ENCODE results near the gene TACO1. TPM values are rescaled to one million over a fixed set of nuclear protein-coding genes. Genes with fewer than 3 reads are reported as not detected.

TACO1 gene
- polyA plus RNA-seq, 1 donor (not counting 4 experiments of a cell fraction or from before 2014, with no cell fraction given), result 23.5 TPM

GRCh38 chr17:63652106-63652505 lies 51.4 kb downstream of the TACO1 start:
- dilution Hi-C loops (cut with MboI; ENCODE audit: extremely low pct_ligation_motif_present, low sequenced_read_pairs), result no loop called here
- H3K9ac ChIP-seq (ENCODE audit: control insufficient read depth, extremely low read depth, insufficient read depth, low read length), result no peak overlapping the region
- no peaks in the 10 kb centered on the region for H3K27me3 ChIP-seq (ENCODE audit: control insufficient read depth, extremely low read depth, insufficient read depth, low read length)
- H3K79me2 ChIP-seq (ENCODE audit: control insufficient read depth, insufficient read depth, low read length), result no peaks in the 10 kb centered on the region
- peaks cover 5% of the 10 kb centered on the region for H3K4me1 ChIP-seq (ENCODE audit: control insufficient read depth, extremely low read depth, insufficient read depth, low read length)
- peaks cover 0 to 1% of the 10 kb centered on the region in 2 experiments for H3K36me3 ChIP-seq (ENCODE audit: control insufficient read depth in 2 of 2, extremely low read depth in 1 of 2, insufficient read depth in 2 of 2, low read length in 2 of 2)
- DNase-seq (ENCODE audit: low read depth, low spot score), result no peak
- no peak overlapping the region for H3K4me2 ChIP-seq (ENCODE audit: control insufficient read depth, extremely low read depth, insufficient read depth, low read depth, low read length)
- H3K27ac ChIP-seq (ENCODE audit: control insufficient read depth, insufficient read depth, low read length), result no peak overlapping the region
- no peaks in the 10 kb centered on the region for H3K9me3 ChIP-seq (ENCODE audit: control insufficient read depth, low read depth, low read length)
- no peaks in the 10 kb centered on the region for H4K20me1 ChIP-seq (ENCODE audit: control insufficient read depth, extremely low read depth, insufficient read depth, low read length)
- no peak overlapping the region for H2AFZ ChIP-seq (ENCODE audit: control insufficient read depth, low read length)
- FAIRE-seq, result no peak
- no peaks in the 10 kb centered on the region for H3K9me1 ChIP-seq (ENCODE audit: control insufficient read depth, extremely low read depth, insufficient read depth, low read length)
- no peak for TF ChIP-seq EZH2 (IDR thresholded peaks at IDR 0.05; ENCODE audit: low read length)
- TF ChIP-seq CTCF (optimal IDR thresholded peaks at IDR 0.05 in 1 of 3, IDR thresholded peaks at IDR 0.05 in 1 of 3, conservative IDR thresholded peaks at IDR 0.05 in 1 of 3; ENCODE audit: extremely low read depth in 1 of 3, insufficient read depth in 2 of 3, low read length in 3 of 3), result no peak
- no peak overlapping the region for H3K4me3 ChIP-seq (ENCODE audit: control insufficient read depth in 2 of 3, extremely low read depth in 1 of 3, insufficient read depth in 2 of 3, low read depth in 1 of 3, low read length in 3 of 3)

GRCh38 chr17:63653050-63653449 lies 52.4 kb downstream of the TACO1 start:
- Histone ChIP-seq H2AFZ (ENCODE audit: control insufficient read depth, low read length) (no peak overlapping the region), H3K79me2 (ENCODE audit: control insufficient read depth, insufficient read depth, low read length) (no peaks in the 10 kb centered on the region), H3K4me1 (ENCODE audit: control insufficient read depth, extremely low read depth, insufficient read depth, low read length) (no peaks in the 10 kb centered on the region), H4K20me1 (ENCODE audit: control insufficient read depth, extremely low read depth, insufficient read depth, low read length) (no peaks in the 10 kb centered on the region), H3K9ac (ENCODE audit: control insufficient read depth, extremely low read depth, insufficient read depth, low read length) (no peak overlapping the region), H3K4me3 (ENCODE audit: control insufficient read depth in 2 of 3, extremely low read depth in 1 of 3, insufficient read depth in 2 of 3, low read depth in 1 of 3, low read length in 3 of 3) (no peak overlapping the region), H3K27ac (ENCODE audit: control insufficient read depth, insufficient read depth, low read length) (no peak overlapping the region), H3K9me3 (ENCODE audit: control insufficient read depth, low read depth, low read length) (no peaks in the 10 kb centered on the region), H3K27me3 (ENCODE audit: control insufficient read depth, extremely low read depth, insufficient read depth, low read length) (no peaks in the 10 kb centered on the region), H3K9me1 (ENCODE audit: control insufficient read depth, extremely low read depth, insufficient read depth, low read length) (no peaks in the 10 kb centered on the region), H3K4me2 (ENCODE audit: control insufficient read depth, extremely low read depth, insufficient read depth, low read depth, low read length) (no peak overlapping the region), H3K36me3 (ENCODE audit: control insufficient read depth in 2 of 2, extremely low read depth in 1 of 2, insufficient read depth in 2 of 2, low read length in 2 of 2) (peaks cover 3 to 5% of the 10 kb centered on the region in 2 experiments)
- DNase-seq (ENCODE audit: low read depth, low spot score), result no peak
- no peak for TF ChIP-seq EZH2 (IDR thresholded peaks at IDR 0.05; ENCODE audit: low read length)
- no peak for TF ChIP-seq CTCF (optimal IDR thresholded peaks at IDR 0.05 in 1 of 3, IDR thresholded peaks at IDR 0.05 in 1 of 3, conservative IDR thresholded peaks at IDR 0.05 in 1 of 3; ENCODE audit: extremely low read depth in 1 of 3, insufficient read depth in 2 of 3, low read length in 3 of 3)
- no peak for FAIRE-seq
- dilution Hi-C loops (cut with MboI; ENCODE audit: extremely low pct_ligation_motif_present, low sequenced_read_pairs), result no loop called here

All from keratinocyte (primary cell).